MM.1S (cell line): ENCODE results near the gene ATP6AP1.

Experiments used
- DNase-seq: peaks from one replicate; pipeline ENCODE4 v3.0.0-alpha.2; 2015
- H2AFZ ChIP-seq: fragments of 300-600 bp; sonication (generic); 2 replicates; pipeline ENCODE4 v1.6.0; 2016; ENCODE audit warnings: antibody characterized with exemption, low read length
- H3F3A ChIP-seq: fragments of 300-600 bp; sonication (generic); 2 replicates; pipeline ENCODE4 v1.6.1; 2016; ENCODE audit warnings: mild to moderate bottlenecking, antibody characterized with exemption, low read length, moderate library complexity, mixed read lengths; ENCODE audit not compliant: insufficient read depth
- H3K27ac ChIP-seq: fragments of 300-600 bp; sonication (generic); 2 replicates; pipeline ENCODE4 v1.5.1; 2016; ENCODE audit warnings: mild to moderate bottlenecking, low read length
- H3K27me3 ChIP-seq: fragments of 300-600 bp; sonication (generic); replicated peaks from 2 replicates; pipeline ENCODE4 v1.6.0; 2016; ENCODE audit warnings: low read length; ENCODE audit not compliant: insufficient read depth
- H3K36me3 ChIP-seq: fragments of 300-600 bp; sonication (generic); replicated peaks from 2 replicates; pipeline ENCODE4 v1.6.1; 2016; ENCODE audit warnings: mild to moderate bottlenecking, low read length, mixed read lengths; ENCODE audit not compliant: insufficient read depth
- H3K4me1 ChIP-seq: fragments of 300-600 bp; sonication (generic); 2 replicates; pipeline ENCODE4 v1.6.1; 2016; ENCODE audit warnings: low read length, mixed read lengths
- H3K4me2 ChIP-seq: fragments of 300-600 bp; sonication (generic); 2 replicates; pipeline ENCODE4 v1.6.0; 2016; ENCODE audit warnings: low read depth, low read length
- H3K4me3 ChIP-seq: fragments of 300-600 bp; sonication (generic); 2 replicates; pipeline ENCODE4 v1.5.1; 2016; ENCODE audit warnings: low read length, mixed read lengths
- H3K79me2 ChIP-seq: fragments of 300-600 bp; sonication (generic); 2 replicates; pipeline ENCODE4 v1.6.1; 2016; ENCODE audit warnings: mixed run types, low read length, mixed read lengths
- H3K9ac ChIP-seq: fragments of 300-600 bp; sonication (generic); 2 replicates; pipeline ENCODE4 v1.6.1; 2016; ENCODE audit warnings: low read length, mixed read lengths
- H3K9me2 ChIP-seq: fragments of 300-600 bp; sonication (generic); replicated peaks from 2 replicates; pipeline ENCODE4 v1.6.1; 2016; ENCODE audit warnings: mild to moderate bottlenecking, low read length, mixed read lengths; ENCODE audit not compliant: insufficient read depth
- H3K9me3 ChIP-seq: fragments of 300-600 bp; sonication (generic); replicated peaks from 2 replicates; pipeline ENCODE4 v1.6.1; 2016; ENCODE audit warnings: mild to moderate bottlenecking, low read length, mixed read lengths; ENCODE audit not compliant: insufficient read depth
- H4K20me1 ChIP-seq: fragments of 300-600 bp; sonication (generic); 2 replicates; pipeline ENCODE4 v1.6.1; 2016; ENCODE audit warnings: mild to moderate bottlenecking, low read length, moderate library complexity, mixed read lengths; ENCODE audit not compliant: insufficient read depth
- EZH2 ChIP-seq: fragments of 300-600 bp; sonication (generic); optimal IDR thresholded peaks from 2 replicates; pipeline ENCODE3; 2017; ENCODE audit warnings: low read depth, mild to moderate bottlenecking, antibody characterized with exemption, low read length, mixed read lengths
- EZH2phosphoT487 ChIP-seq: fragments of 300-600 bp; sonication (generic); IDR thresholded peaks from 2 replicates; pipeline ENCODE4 v1.6.1; 2018; ENCODE audit warnings: antibody characterized with exemption, low read length
- TF ChIP-seq, protein P1 (sequence below): fragments of 300-600 bp; sonication (generic); IDR thresholded peaks from 2 replicates; pipeline ENCODE4 v1.5.1; 2016; ENCODE audit warnings: antibody characterized with exemption, low read length, mixed read lengths

The ATP6AP1 gene

DNA sequence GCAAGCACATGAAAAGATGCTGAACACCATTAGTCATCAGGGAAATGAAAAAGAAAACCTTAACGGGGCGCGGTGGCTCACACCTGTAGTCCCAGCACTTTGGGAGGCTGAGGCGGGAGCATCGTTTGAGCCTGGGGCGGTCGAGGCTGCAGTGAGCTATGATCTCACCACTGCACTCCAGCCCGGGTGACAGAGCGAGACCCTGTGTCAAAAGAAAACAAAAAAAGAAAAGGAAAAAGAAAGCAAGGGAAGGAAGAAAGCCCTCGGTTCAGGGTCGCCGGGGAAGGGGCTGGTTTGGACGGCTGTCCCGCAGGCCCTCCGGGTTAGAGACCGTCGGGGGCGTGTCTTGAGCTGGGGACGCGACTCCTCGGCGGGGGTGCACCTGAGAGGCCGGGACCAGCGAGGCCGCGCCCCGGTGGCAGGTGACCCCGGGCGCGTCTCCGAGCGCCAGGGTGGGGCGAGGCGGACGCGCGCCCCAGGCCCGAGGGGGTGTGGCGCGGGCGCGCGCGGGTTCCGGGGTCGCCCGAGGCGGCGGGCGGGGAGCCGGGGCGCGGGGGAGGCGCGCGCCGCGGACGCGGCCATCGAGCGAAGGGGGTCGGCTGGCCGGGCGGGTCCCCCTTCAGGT, 29.1 kb downstream of the ATP6AP1 start:
- Histone ChIP-seq H3K27me3 (no peaks in the 10 kb centered on the region), H3K9me2 (no peaks in the 10 kb centered on the region), H3F3A (no peaks in the 10 kb centered on the region), H4K20me1 (no peaks in the 10 kb centered on the region), H3K9me3 (no peaks in the 10 kb centered on the region), H3K4me3 (peak overlapping the region; percentile 54), H3K4me1 (no peaks in the 10 kb centered on the region), H2AFZ (peak overlapping the region; percentile 48; the same call in 1 of the 2 replicates), H3K9ac (no peak overlapping the region), H3K27ac (no peak overlapping the region), H3K4me2 (peak overlapping the region; percentile 52; the same call in 1 of the 2 replicates), H3K79me2 (peaks cover 5% of the 10 kb centered on the region; the same call in 1 of the 2 replicates), H3K36me3 (no peaks in the 10 kb centered on the region)
- DNase-seq: peak; percentile 54
- TF ChIP-seq, protein P1, sequence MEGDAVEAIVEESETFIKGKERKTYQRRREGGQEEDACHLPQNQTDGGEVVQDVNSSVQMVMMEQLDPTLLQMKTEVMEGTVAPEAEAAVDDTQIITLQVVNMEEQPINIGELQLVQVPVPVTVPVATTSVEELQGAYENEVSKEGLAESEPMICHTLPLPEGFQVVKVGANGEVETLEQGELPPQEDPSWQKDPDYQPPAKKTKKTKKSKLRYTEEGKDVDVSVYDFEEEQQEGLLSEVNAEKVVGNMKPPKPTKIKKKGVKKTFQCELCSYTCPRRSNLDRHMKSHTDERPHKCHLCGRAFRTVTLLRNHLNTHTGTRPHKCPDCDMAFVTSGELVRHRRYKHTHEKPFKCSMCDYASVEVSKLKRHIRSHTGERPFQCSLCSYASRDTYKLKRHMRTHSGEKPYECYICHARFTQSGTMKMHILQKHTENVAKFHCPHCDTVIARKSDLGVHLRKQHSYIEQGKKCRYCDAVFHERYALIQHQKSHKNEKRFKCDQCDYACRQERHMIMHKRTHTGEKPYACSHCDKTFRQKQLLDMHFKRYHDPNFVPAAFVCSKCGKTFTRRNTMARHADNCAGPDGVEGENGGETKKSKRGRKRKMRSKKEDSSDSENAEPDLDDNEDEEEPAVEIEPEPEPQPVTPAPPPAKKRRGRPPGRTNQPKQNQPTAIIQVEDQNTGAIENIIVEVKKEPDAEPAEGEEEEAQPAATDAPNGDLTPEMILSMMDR: no peak
- no peak for TF ChIP-seq EZH2

DNA sequence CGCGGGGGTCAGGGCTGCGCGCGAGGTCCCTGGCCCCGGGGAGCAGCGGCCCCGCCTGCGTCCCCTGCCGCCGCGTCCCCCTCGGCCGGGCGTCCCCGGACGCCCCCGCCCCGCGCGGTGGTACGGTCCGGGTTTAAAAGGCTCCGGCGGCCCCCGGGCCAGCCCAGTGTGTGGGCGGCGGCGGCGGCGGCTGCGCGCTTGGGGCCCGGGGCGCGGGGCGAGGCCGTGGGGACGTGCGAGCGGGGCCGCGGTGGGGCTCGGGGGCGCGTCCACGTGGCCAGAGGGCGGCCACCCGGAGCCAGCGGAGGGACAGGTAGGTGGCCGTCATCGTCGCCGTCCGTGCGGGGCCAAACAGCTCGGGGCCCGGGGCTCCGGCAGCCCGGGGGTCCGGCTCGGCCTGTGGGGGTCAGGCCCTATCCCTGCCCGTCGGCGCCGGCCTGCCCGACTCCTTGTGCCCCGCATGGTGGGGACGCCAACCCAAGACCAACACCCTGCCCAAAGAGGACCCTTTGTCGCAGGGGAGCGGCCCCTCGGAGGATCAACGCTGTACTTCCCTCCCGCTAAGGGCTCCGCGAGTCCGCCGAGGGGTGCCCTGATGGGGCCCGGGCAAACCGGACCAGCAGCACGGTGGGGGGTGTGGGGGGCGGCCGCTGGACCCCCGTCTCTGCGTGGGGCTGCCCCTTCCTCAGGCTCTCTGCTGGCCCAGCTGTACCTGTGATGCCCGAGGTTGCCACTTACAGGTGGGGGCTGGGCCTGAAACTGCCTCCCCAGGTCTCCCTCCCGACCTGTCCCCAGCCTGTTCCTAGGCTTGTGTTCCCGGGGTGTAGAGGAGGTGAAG, 29.9 kb downstream of the ATP6AP1 start, which contains the start of gene PLXNA3:
TSS of gene PLXNA3 (plus strand) at position 166 of the 838 bp plus-strand sequence. CDS start 1,903 bp downstream, outside the sequence.
- H2AFZ ChIP-seq: peak within 1 kb of the TSS; percentile 48; the same call in 1 of the 2 replicates
- H3K4me1 ChIP-seq: no peaks in the 10 kb centered on the region
- H3K79me2 ChIP-seq: peaks cover 5% of the 10 kb centered on the region; the same call in 1 of the 2 replicates
- no peaks in the 10 kb centered on the region for H4K20me1 ChIP-seq
- peak within 1 kb of the TSS; percentile 72 for H3K4me2 ChIP-seq
- no peaks in the 10 kb centered on the region for H3K36me3 ChIP-seq
- no peaks in the 10 kb centered on the region for H3K9me2 ChIP-seq
- peak within 1 kb of the TSS; percentile 66 for H3K4me3 ChIP-seq
- peak; percentile 39 for DNase-seq
- no peaks in the 10 kb centered on the region for H3F3A ChIP-seq
- TF ChIP-seq, protein P1: no peak
- no peak for TF ChIP-seq EZH2phosphoT487
- TF ChIP-seq EZH2: no peak
- H3K9me3 ChIP-seq: no peaks in the 10 kb centered on the region
- H3K9ac ChIP-seq: peak within 1 kb of the TSS; percentile 40; the same call in 1 of the 2 replicates
- no peak within 1 kb of the TSS for H3K27ac ChIP-seq
- H3K27me3 ChIP-seq: no peaks in the 10 kb centered on the region

DNA sequence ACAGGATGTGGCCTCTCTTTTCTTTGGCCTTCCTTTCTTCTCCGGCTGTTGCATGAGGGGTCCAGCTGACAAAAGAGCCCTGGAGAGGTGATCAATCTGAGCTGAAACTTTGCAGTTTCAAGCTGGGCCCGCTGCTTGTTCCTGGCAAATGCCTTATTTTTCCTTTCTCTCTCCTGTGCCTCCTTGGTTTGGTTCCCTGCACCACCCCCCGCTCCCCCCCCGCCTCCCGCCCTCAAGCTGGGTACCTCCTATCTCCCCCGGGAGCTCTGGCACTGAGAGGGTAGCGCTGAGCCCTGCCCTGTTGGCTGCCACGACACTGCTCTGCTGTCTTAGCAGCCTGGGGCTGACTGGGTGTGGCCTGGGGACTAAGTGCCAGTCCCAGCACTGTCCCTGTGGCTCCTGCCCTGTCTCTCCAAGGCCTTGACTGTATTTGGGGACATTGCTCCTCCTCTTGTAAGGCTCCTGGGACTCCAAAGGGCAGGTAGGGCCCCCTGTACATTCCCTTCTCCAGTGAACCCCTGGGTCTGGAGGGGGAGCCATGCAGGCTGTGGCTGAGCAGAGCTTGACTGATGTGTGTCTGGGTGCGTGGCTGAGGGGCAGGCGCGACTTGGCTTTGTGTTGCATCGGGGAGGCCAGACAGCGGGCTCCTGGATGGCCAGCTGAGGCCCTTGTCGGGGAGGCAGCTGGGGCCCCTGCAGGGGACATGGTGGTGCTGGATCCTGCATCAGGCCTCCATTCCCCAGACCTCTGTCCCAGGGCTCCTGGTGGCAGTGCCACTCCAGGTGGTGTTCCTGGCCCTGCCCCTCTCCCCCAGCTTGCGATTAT, 30.7 kb downstream of the ATP6AP1 start:
- Histone ChIP-seq H4K20me1 (no peaks in the 10 kb centered on the region), H3K9ac (no peak overlapping the region; the same call in 1 of the 2 replicates), H2AFZ (no peak overlapping the region), H3K4me2 (peak overlapping the region; percentile 72; the same call in 1 of the 2 replicates), H3K79me2 (peaks cover 5% of the 10 kb centered on the region; the same call in 1 of the 2 replicates), H3K9me3 (no peaks in the 10 kb centered on the region), H3F3A (no peaks in the 10 kb centered on the region), H3K4me1 (no peaks in the 10 kb centered on the region), H3K4me3 (peak overlapping the region; percentile 66), H3K27ac (no peak overlapping the region), H3K27me3 (no peaks in the 10 kb centered on the region), H3K9me2 (no peaks in the 10 kb centered on the region), H3K36me3 (no peaks in the 10 kb centered on the region)
- TF ChIP-seq EZH2 (no peak), EZH2phosphoT487 (no peak)
- TF ChIP-seq, protein P1: no peak
- peak; percentile 34 for DNase-seq
